Sigmoid colon (tissue), 4 donors: ENCODE results near the gene TBC1D13.

ENCODE experiments used
- EP300 ChIP-seq, 4 donors: sonication (generic); formaldehyde crosslinking; IDR thresholded peaks; one replicate each; pipeline ENCODE4 v1.6.1; 2017; ENCODE audit warnings: antibody characterized with exemption in 4 of 4
- TF ChIP-seq, protein P1 (sequence below), 4 experiments: fragments of 450-650 bp in 3 of 4; fragments of 200-600 bp in 1 of 4; IDR thresholded peaks; one replicate each; pipeline ENCODE4 v1.5.1; 2016 to 2019; ENCODE audit warnings: antibody characterized with exemption in 4 of 4, mild to moderate bottlenecking in 3 of 4, moderate library complexity in 2 of 4

- TF ChIP-seq, protein P1, sequence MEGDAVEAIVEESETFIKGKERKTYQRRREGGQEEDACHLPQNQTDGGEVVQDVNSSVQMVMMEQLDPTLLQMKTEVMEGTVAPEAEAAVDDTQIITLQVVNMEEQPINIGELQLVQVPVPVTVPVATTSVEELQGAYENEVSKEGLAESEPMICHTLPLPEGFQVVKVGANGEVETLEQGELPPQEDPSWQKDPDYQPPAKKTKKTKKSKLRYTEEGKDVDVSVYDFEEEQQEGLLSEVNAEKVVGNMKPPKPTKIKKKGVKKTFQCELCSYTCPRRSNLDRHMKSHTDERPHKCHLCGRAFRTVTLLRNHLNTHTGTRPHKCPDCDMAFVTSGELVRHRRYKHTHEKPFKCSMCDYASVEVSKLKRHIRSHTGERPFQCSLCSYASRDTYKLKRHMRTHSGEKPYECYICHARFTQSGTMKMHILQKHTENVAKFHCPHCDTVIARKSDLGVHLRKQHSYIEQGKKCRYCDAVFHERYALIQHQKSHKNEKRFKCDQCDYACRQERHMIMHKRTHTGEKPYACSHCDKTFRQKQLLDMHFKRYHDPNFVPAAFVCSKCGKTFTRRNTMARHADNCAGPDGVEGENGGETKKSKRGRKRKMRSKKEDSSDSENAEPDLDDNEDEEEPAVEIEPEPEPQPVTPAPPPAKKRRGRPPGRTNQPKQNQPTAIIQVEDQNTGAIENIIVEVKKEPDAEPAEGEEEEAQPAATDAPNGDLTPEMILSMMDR (IDR thresholded peaks at IDR 0.05), result no peak
- no peak for TF ChIP-seq EP300 (IDR thresholded peaks at IDR 0.05)
These were observed 33.4 kb upstream of the TBC1D13 start for GRCh38 chr9:128753627-128754026.
